Neutrophil (primary cell): Measurements from ENCODE around the gene DIDO1.

Experiments used
- H3K27ac ChIP-seq: fragments of 200-600 bp; sonication (generic); 2 replicates; pipeline ENCODE4 v1.5.1; 2016; ENCODE audit warnings: mild to moderate bottlenecking, moderate library complexity
- H3K27me3 ChIP-seq: fragments of 200-600 bp; sonication (generic); 2 replicates; pipeline ENCODE4 v1.6.0; 2016; ENCODE audit warnings: mild to moderate bottlenecking
- H3K36me3 ChIP-seq: fragments of 200-600 bp; sonication (generic); 2 replicates; pipeline ENCODE4 v1.5.1; 2017
- H3K4me1 ChIP-seq, 2 experiments: fragments of 200-600 bp in 1 of 2; sonication (generic) in 1 of 2; 1 replicate in 1 of 2; 2 replicates in 1 of 2; pipeline versions ENCODE4 v1.5.1 to v1.6.1; 2013 to 2016; ENCODE audit warnings: low read depth in 1 of 2, low read length in 1 of 2, mild to moderate bottlenecking in 1 of 2, moderate library complexity in 1 of 2; ENCODE audit not compliant: control insufficient read depth in 1 of 2, insufficient read depth in 1 of 2
- H3K4me3 ChIP-seq, 2 experiments: fragments of 200-600 bp in 1 of 2; sonication (generic) in 1 of 2; 1 replicate in 1 of 2; 2 replicates in 1 of 2; pipeline ENCODE4 v1.5.1; 2013 to 2016; ENCODE audit warnings: low read depth in 1 of 2, low read length in 1 of 2, mild to moderate bottlenecking in 1 of 2, moderate library complexity in 1 of 2
- H3K9me3 ChIP-seq: fragments of 200-600 bp; sonication (generic); 2 replicates; pipeline ENCODE4 v1.5.1; 2016
- CTCF ChIP-seq: fragments of 200-600 bp; sonication (generic); IDR thresholded peaks from 2 replicates; pipeline ENCODE4 v1.5.1; 2016; ENCODE audit warnings: antibody characterized with exemption

Gene DIDO1

GRCh38 chr20:62897666-62898065, 28.6 kb downstream of the DIDO1 start:
- H3K4me3 ChIP-seq: no peak overlapping the region
- peaks cover 71% of the 10 kb centered on the region for H3K36me3 ChIP-seq
- H3K4me1 ChIP-seq: peaks cover 6 to 12% of the 10 kb centered on the region in 2 experiments
- no peaks in the 10 kb centered on the region for H3K9me3 ChIP-seq
- TF ChIP-seq CTCF: no peak
- H3K27ac ChIP-seq: no peak overlapping the region
- H3K27me3 ChIP-seq: no peaks in the 10 kb centered on the region

- peaks cover 71% of the 10 kb centered on the region for H3K36me3 ChIP-seq
- peaks cover 6 to 12% of the 10 kb centered on the region in 2 experiments for H3K4me1 ChIP-seq
- no peaks in the 10 kb centered on the region for H3K27me3 ChIP-seq
- no peak overlapping the region for H3K4me3 ChIP-seq
- no peak for TF ChIP-seq CTCF
- H3K27ac ChIP-seq: no peak overlapping the region
- H3K9me3 ChIP-seq: no peaks in the 10 kb centered on the region
Observed at GRCh38 chr20:62896526-62896925, 29.8 kb downstream of the DIDO1 start.

GRCh38 chr20:62895539-62895938, 30.8 kb downstream of the DIDO1 start:
- H3K27ac ChIP-seq: no peak overlapping the region
- no peaks in the 10 kb centered on the region for H3K9me3 ChIP-seq
- peaks cover 71% of the 10 kb centered on the region for H3K36me3 ChIP-seq
- no peak for TF ChIP-seq CTCF
- no peaks in the 10 kb centered on the region for H3K27me3 ChIP-seq
- no peak overlapping the region for H3K4me3 ChIP-seq
- H3K4me1 ChIP-seq: peaks cover 6 to 10% of the 10 kb centered on the region in 2 experiments

- H3K4me1 ChIP-seq: no peaks in the 10 kb centered on the region
- H3K36me3 ChIP-seq: peaks cover 81% of the 10 kb centered on the region
- no peaks in the 10 kb centered on the region for H3K27me3 ChIP-seq
- no peak for TF ChIP-seq CTCF
- H3K27ac ChIP-seq: no peak overlapping the region
- H3K9me3 ChIP-seq: no peaks in the 10 kb centered on the region
- no peak overlapping the region for H3K4me3 ChIP-seq
Observed at GRCh38 chr20:62894261-62894660, 32.0 kb downstream of the DIDO1 start.

GRCh38 chr20:62893700-62894099, 32.6 kb downstream of the DIDO1 start:
- no peak overlapping the region for H3K4me3 ChIP-seq
- no peak overlapping the region for H3K27ac ChIP-seq
- no peaks in the 10 kb centered on the region for H3K27me3 ChIP-seq
- H3K36me3 ChIP-seq: peaks cover 87% of the 10 kb centered on the region
- no peaks in the 10 kb centered on the region for H3K9me3 ChIP-seq
- TF ChIP-seq CTCF: no peak
- H3K4me1 ChIP-seq: no peaks in the 10 kb centered on the region
